Tracheal epithelial cell (primary cell): ENCODE measurements around the gene PLXNA3. TPM values are rescaled to one million over a fixed set of nuclear protein-coding genes. Genes with fewer than 3 reads are reported as not detected.

Experiments
- total RNA-seq: library from RNA; depleted of rRNA; stranded (reverse); fragments of >200 nt; gene quantifications from 2 replicates; pipeline ENCODE4 v1.2.1, GENCODE V29; 2014

The PLXNA3 gene
- 11.3 TPM in 2 replicates for total RNA-seq

GRCh38 chrX:154458116-154458953, at the start of gene PLXNA3:
Gene PLXNA3 (plus strand): TSS chrX:154458281. CDS start chrX:154460184, 1,903 bp downstream.

GRCh38 chrX:154409222-154409871, 48.7 kb upstream of the PLXNA3 start, which contains the start of gene DNASE1L1:
Gene DNASE1L1 (minus strand): TSS chrX:154409254. CDS start chrX:154405568, 3,686 bp downstream.

GRCh38 chrX:154428176-154429171, 29.6 kb upstream of the PLXNA3 start, which contains the start of gene ATP6AP1:
Gene ATP6AP1 (plus strand): TSS chrX:154428677. CDS start chrX:154428693, 16 bp downstream.

GRCh38 chrX:154436983-154437752, 20.9 kb upstream of the PLXNA3 start, which contains the start of gene GDI1:
Gene GDI1 (plus strand): TSS chrX:154437154. CDS start chrX:154437255, 101 bp downstream.

GRCh38 chrX:154443992-154444754, 13.9 kb upstream of the PLXNA3 start, which contains the start of gene FAM50A:
Gene FAM50A (plus strand): TSS chrX:154444141. CDS start chrX:154444236, 95 bp downstream.

GRCh38 chrX:154478728-154479622, 20.9 kb downstream of the PLXNA3 start, which contains the start of gene LAGE3:
Gene LAGE3 (minus strand): TSS chrX:154479281. CDS start chrX:154478915, 366 bp downstream.

GRCh38 chrX:154486396-154487207, 28.5 kb downstream of the PLXNA3 start, which contains the start of gene UBL4A:
Gene UBL4A (minus strand): TSS chrX:154486615. CDS start chrX:154486584, 31 bp downstream.

GRCh38 chrX:154490414-154491083, 32.5 kb downstream of the PLXNA3 start, which contains the start of gene SLC10A3:
Gene SLC10A3 (minus strand): TSS chrX:154490629. CDS start chrX:154488940, 1,689 bp downstream.

GRCh38 chrX:154515966-154516655, 58.0 kb downstream of the PLXNA3 start, which contains the start of gene FAM3A:
Gene FAM3A (minus strand): TSS chrX:154516232. CDS start chrX:154515772, 460 bp downstream.

Other genes with a start within 250 kb of the PLXNA3 start
- gene OPN1MW2, start 238.5 kb upstream of the PLXNA3 start, total RNA-seq = not detected in 2 replicates
- not detected in 2 replicates for gene OPN1MW3, start 200.7 kb upstream of the PLXNA3 start, total RNA-seq
- not detected in 2 replicates for gene TEX28, start 163.2 kb upstream of the PLXNA3 start, total RNA-seq
- gene TKTL1, start 162.5 kb upstream of the PLXNA3 start, total RNA-seq = not detected in 2 replicates
- gene FLNA, start 83.6 kb upstream of the PLXNA3 start, total RNA-seq = 796 and 1,439 TPM in 2 replicates
- gene EMD, start 79.0 kb upstream of the PLXNA3 start, total RNA-seq = 17.3 and 17.4 TPM in 2 replicates
- gene RPL10, start 59.9 kb upstream of the PLXNA3 start, total RNA-seq = 5,235 and 8,047 TPM in 2 replicates
- 65.8 and 69.7 TPM in 2 replicates for gene DNASE1L1, start 49.0 kb upstream of the PLXNA3 start, total RNA-seq
- gene TAFAZZIN, start 46.7 kb upstream of the PLXNA3 start, total RNA-seq = 23.7 and 27.0 TPM in 2 replicates
- 69.6 and 81.0 TPM in 2 replicates for gene ATP6AP1, start 29.6 kb upstream of the PLXNA3 start, total RNA-seq
- gene GDI1, start 21.1 kb upstream of the PLXNA3 start, total RNA-seq = 38.8 and 56.4 TPM in 2 replicates
- gene FAM50A, start 14.1 kb upstream of the PLXNA3 start, total RNA-seq = 44.1 and 60.5 TPM in 2 replicates
- gene LAGE3, start 21.0 kb downstream of the PLXNA3 start, total RNA-seq = 16.8 and 34.5 TPM in 2 replicates
- 56.6 and 82.7 TPM in 2 replicates for gene UBL4A, start 28.3 kb downstream of the PLXNA3 start, total RNA-seq
- 20.5 and 22.4 TPM in 2 replicates for gene SLC10A3, start 32.3 kb downstream of the PLXNA3 start, total RNA-seq
- 31.1 and 36.1 TPM in 2 replicates for gene FAM3A, start 58.0 kb downstream of the PLXNA3 start, total RNA-seq
- 23.9 and 49.9 TPM in 2 replicates for gene G6PD, start 88.6 kb downstream of the PLXNA3 start, total RNA-seq
- gene IKBKG, start 89.3 kb downstream of the PLXNA3 start, total RNA-seq = 11.7 and 11.8 TPM in 2 replicates
- not detected in 2 replicates for gene CTAG1A, start 126.9 kb downstream of the PLXNA3 start, total RNA-seq
- not detected in 2 replicates for gene CTAG1B, start 161.0 kb downstream of the PLXNA3 start, total RNA-seq
- gene CTAG2, start 195.3 kb downstream of the PLXNA3 start, total RNA-seq = not detected in 2 replicates